ENCODE data around the gene GALNT16. TPM values are rescaled to one million over a fixed set of nuclear protein-coding genes. Genes with fewer than 3 reads are reported as not detected.

GALNT16 gene
- total RNA-seq, 2 experiments from 2014 or later: not detected

- peaks cover 2% of the 10 kb centered on the region for H3K27me3 Mint-ChIP-seq
- peak; percentile 88 for DNase-seq
- intact Hi-C loops (cut with micrococcal nuclease): no loop called here
- ChIA-PET POLR2A (interaction anchor here (0.7 to 1.0 kb wide), 3 partner anchors 43 to 486 kb away, joined by 3 to 7 read pairs (median 3); partner anchors contain the start of genes ERH and SLC39A9), CTCF (interaction anchor here (0.8 kb wide), 1 partner anchor 8 kb away, joined by 3 read pairs; no protein-coding TSS in a partner anchor)
- H3K4me3 Mint-ChIP-seq: peak overlapping the region; percentile 60
- peak overlapping the region; percentile 67 for H3K27ac Mint-ChIP-seq
- H3K36me3 Mint-ChIP-seq: no peaks in the 10 kb centered on the region
- H3K9me3 Mint-ChIP-seq: no peaks in the 10 kb centered on the region
- H3K4me1 Mint-ChIP-seq (ENCODE audit: low read depth): peaks cover 40% of the 10 kb centered on the region
Observed at GRCh38 chr14:69354383-69355153, 94.6 kb downstream of the GALNT16 start.

GRCh38 chr14:69355154-69355597, 95.2 kb downstream of the GALNT16 start:
- intact Hi-C loops (cut with micrococcal nuclease): no loop called here
- no peak for DNase-seq
- H3K36me3 Mint-ChIP-seq: no peaks in the 10 kb centered on the region
- H3K27ac Mint-ChIP-seq: peak overlapping the region; percentile 15
- no peak overlapping the region for H3K4me3 Mint-ChIP-seq
- ChIA-PET CTCF (interaction anchor here (0.8 kb wide), 1 partner anchor 8 kb away, joined by 3 read pairs; no protein-coding TSS in a partner anchor), POLR2A (interaction anchor here (0.7 to 1.0 kb wide), 2 partner anchors 411 to 485 kb away, joined by 3 read pairs; no protein-coding TSS in a partner anchor)
- peaks cover 40% of the 10 kb centered on the region for H3K4me1 Mint-ChIP-seq (ENCODE audit: low read depth)
- no peaks in the 10 kb centered on the region for H3K9me3 Mint-ChIP-seq
- peaks cover 2% of the 10 kb centered on the region for H3K27me3 Mint-ChIP-seq

- Mint-ChIP-seq H3K27ac (peak overlapping the region; percentile 15), H3K4me1 (ENCODE audit: low read depth) (peaks cover 43% of the 10 kb centered on the region), H3K36me3 (no peaks in the 10 kb centered on the region), H3K4me3 (no peak overlapping the region), H3K9me3 (no peaks in the 10 kb centered on the region), H3K27me3 (peaks cover 2% of the 10 kb centered on the region)
- CTCF ChIA-PET: interaction anchor here (1.1 kb wide), 1 partner anchor 41 kb away, joined by 3 read pairs; no protein-coding TSS in a partner anchor
- intact Hi-C loops (cut with micrococcal nuclease): no loop called here
- POLR2A ChIA-PET: no interaction called here
- no peak for DNase-seq
Observed at GRCh38 chr14:69355607-69356281, 95.8 kb downstream of the GALNT16 start.

GRCh38 chr14:69356903-69357543, 97.1 kb downstream of the GALNT16 start:
- no peak for DNase-seq
- H3K27ac Mint-ChIP-seq: no peak overlapping the region
- H3K4me1 Mint-ChIP-seq (ENCODE audit: low read depth): peaks cover 45% of the 10 kb centered on the region
- no peaks in the 10 kb centered on the region for H3K9me3 Mint-ChIP-seq
- peaks cover 1% of the 10 kb centered on the region for H3K27me3 Mint-ChIP-seq
- intact Hi-C loops (cut with micrococcal nuclease): no loop called here
- no peak overlapping the region for H3K4me3 Mint-ChIP-seq
- H3K36me3 Mint-ChIP-seq: no peaks in the 10 kb centered on the region
- ChIA-PET CTCF (interaction anchor here (1.1 kb wide), 1 partner anchor 40 kb away, joined by 3 read pairs; no protein-coding TSS in a partner anchor), POLR2A (interaction anchor here (0.6 to 1.3 kb wide), 2 partner anchors 22 to 41 kb away, joined by 3 to 4 read pairs; partner anchors contain the start of genes ERH and SLC39A9)

GRCh38 chr14:69357544-69358200, 97.7 kb downstream of the GALNT16 start:
- H3K27me3 Mint-ChIP-seq: peaks cover 1% of the 10 kb centered on the region
- no peak overlapping the region for H3K27ac Mint-ChIP-seq
- POLR2A ChIA-PET: interaction anchor here (0.6 to 1.3 kb wide), 3 partner anchors 21 to 41 kb away, joined by 3 to 7 read pairs (median 4); partner anchors contain the start of genes ERH and SLC39A9

GRCh38 chr14:69358233-69358963, 98.4 kb downstream of the GALNT16 start:
- Mint-ChIP-seq H3K4me3 (no peak overlapping the region), H3K36me3 (no peaks in the 10 kb centered on the region), H3K4me1 (ENCODE audit: low read depth) (peaks cover 45% of the 10 kb centered on the region), H3K27ac (peak overlapping the region; percentile 33), H3K9me3 (no peaks in the 10 kb centered on the region), H3K27me3 (peaks cover 1% of the 10 kb centered on the region)
- CTCF ChIA-PET: interaction anchor here (0.6 to 1.6 kb wide), 3 partner anchors 11 to 115 kb away, joined by 3 to 5 read pairs (median 3); no protein-coding TSS in a partner anchor
- POLR2A ChIA-PET: interaction anchor here (1.3 kb wide), 1 partner anchor 39 kb away, joined by 7 read pairs; the partner anchor contains the start of gene ERH
- intact Hi-C loops (cut with micrococcal nuclease): loop anchor here (1.0 to 2.0 kb wide), 2 partner anchors 14 to 40 kb away; partner anchors contain the start of genes ERH and SLC39A9
- peak; percentile 84 for DNase-seq

More at GRCh38 chr14:69357544-69358200, 97.7 kb downstream of the GALNT16 start:
- no peak overlapping the region for H3K4me3 Mint-ChIP-seq
- H3K4me1 Mint-ChIP-seq (ENCODE audit: low read depth): peaks cover 45% of the 10 kb centered on the region
- CTCF ChIA-PET: no interaction called here
- no peaks in the 10 kb centered on the region for H3K9me3 Mint-ChIP-seq
- intact Hi-C loops (cut with micrococcal nuclease): loop anchor here (1.0 to 2.0 kb wide), 2 partner anchors 15 to 41 kb away; partner anchors contain the start of genes ERH and SLC39A9
- DNase-seq: no peak
- no peaks in the 10 kb centered on the region for H3K36me3 Mint-ChIP-seq

- DNase-seq: no peak
- intact Hi-C loops (cut with micrococcal nuclease): loop anchor here (1.0 to 2.0 kb wide), 2 partner anchors 14 to 39 kb away; partner anchors contain the start of genes ERH and SLC39A9
- Mint-ChIP-seq H3K4me3 (no peak overlapping the region), H3K36me3 (no peaks in the 10 kb centered on the region), H3K9me3 (no peaks in the 10 kb centered on the region), H3K27ac (peak overlapping the region; percentile 26), H3K27me3 (peaks cover 1% of the 10 kb centered on the region), H3K4me1 (ENCODE audit: low read depth) (peaks cover 40% of the 10 kb centered on the region)
- POLR2A ChIA-PET: interaction anchor here (1.3 kb wide), 1 partner anchor 38 kb away, joined by 7 read pairs; the partner anchor contains the start of gene ERH
- CTCF ChIA-PET: interaction anchor here (0.6 to 1.6 kb wide), 3 partner anchors 12 to 116 kb away, joined by 3 to 5 read pairs (median 3); no protein-coding TSS in a partner anchor
Observed at GRCh38 chr14:69358966-69359365, 99.0 kb downstream of the GALNT16 start.

- no peak overlapping the region for H3K4me3 Mint-ChIP-seq
- peaks cover 25% of the 10 kb centered on the region for H3K4me1 Mint-ChIP-seq (ENCODE audit: low read depth)
- H3K36me3 Mint-ChIP-seq: no peaks in the 10 kb centered on the region
- CTCF ChIA-PET: interaction anchor here (1.0 kb wide), 1 partner anchor 109 kb away, joined by 3 read pairs; no protein-coding TSS in a partner anchor
- H3K27me3 Mint-ChIP-seq: peaks cover 1% of the 10 kb centered on the region
- intact Hi-C loops (cut with micrococcal nuclease): no loop called here
- POLR2A ChIA-PET: no interaction called here
- H3K27ac Mint-ChIP-seq: no peak overlapping the region
- H3K9me3 Mint-ChIP-seq: no peaks in the 10 kb centered on the region
- peak; percentile 50 for DNase-seq
Observed at GRCh38 chr14:69360438-69361108, 100.6 kb downstream of the GALNT16 start.

GRCh38 chr14:69363055-69363454, 103.1 kb downstream of the GALNT16 start:
- CTCF ChIA-PET: interaction anchor here (1.0 to 1.4 kb wide), 2 partner anchors 102 to 120 kb away, joined by 3 read pairs; no protein-coding TSS in a partner anchor
- POLR2A ChIA-PET: no interaction called here
- no peak overlapping the region for H3K4me3 Mint-ChIP-seq
- H3K36me3 Mint-ChIP-seq: no peaks in the 10 kb centered on the region
- peaks cover 19% of the 10 kb centered on the region for H3K4me1 Mint-ChIP-seq (ENCODE audit: low read depth)
- intact Hi-C loops (cut with micrococcal nuclease): no loop called here
- H3K27ac Mint-ChIP-seq: no peak overlapping the region
- peaks cover 1% of the 10 kb centered on the region for H3K27me3 Mint-ChIP-seq
- no peaks in the 10 kb centered on the region for H3K9me3 Mint-ChIP-seq
- no peak for DNase-seq

GRCh38 chr14:69363964-69364363, 104.0 kb downstream of the GALNT16 start:
- Mint-ChIP-seq H3K27me3 (peaks cover 1% of the 10 kb centered on the region), H3K9me3 (no peaks in the 10 kb centered on the region), H3K4me3 (no peak overlapping the region), H3K36me3 (no peaks in the 10 kb centered on the region), H3K4me1 (ENCODE audit: low read depth) (peaks cover 10% of the 10 kb centered on the region), H3K27ac (no peak overlapping the region)
- ChIA-PET CTCF (interaction anchor here (1.4 kb wide), 1 partner anchor 121 kb away, joined by 3 read pairs; no protein-coding TSS in a partner anchor), POLR2A (no interaction called here)
- intact Hi-C loops (cut with micrococcal nuclease): no loop called here
- no peak for DNase-seq

All from activated CD4-positive, alpha-beta memory T cell treated with anti-CD3 and anti-CD28 coated beads for 36 hours (primary cell).